ENCODE measurements around the gene PRMT5. TPM values are rescaled to one million over a fixed set of nuclear protein-coding genes. Genes with fewer than 3 reads are reported as not detected.

PRMT5 gene
- total RNA-seq, 2 experiments from 2014 or later = 169 to 190 TPM

DNA sequence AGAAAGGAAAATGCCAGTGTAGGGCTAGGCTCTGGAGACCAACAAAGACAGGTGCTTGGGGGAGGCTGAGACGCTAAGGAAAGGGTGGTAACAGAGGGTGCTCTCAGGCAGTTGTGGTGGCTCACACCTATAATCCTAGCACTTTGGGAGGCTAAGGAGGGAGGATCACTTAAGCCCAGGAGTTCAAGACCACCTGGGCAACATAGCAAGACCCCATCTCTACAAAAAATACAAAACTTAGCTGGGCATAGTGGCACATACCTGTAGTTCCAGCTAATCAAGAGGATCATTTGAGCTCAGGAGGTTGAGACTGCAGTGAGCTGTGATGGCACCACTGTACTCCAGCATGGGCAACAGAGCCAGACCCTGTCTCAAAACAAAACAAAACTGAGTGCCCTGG lies 33.8 kb downstream of the PRMT5 start:
- Mint-ChIP-seq H3K36me3 (no peaks in the 10 kb centered on the region), H3K4me3 (no peak overlapping the region), H3K27ac (no peak overlapping the region), H3K9me3 (no peaks in the 10 kb centered on the region), H3K4me1 (peaks cover 4% of the 10 kb centered on the region), H3K27me3 (no peaks in the 10 kb centered on the region)
- no peak for DNase-seq

GRCh38 chr14:22893706-22894105 lies 35.5 kb downstream of the PRMT5 start:
- Mint-ChIP-seq H3K27me3 (no peaks in the 10 kb centered on the region), H3K36me3 (no peaks in the 10 kb centered on the region), H3K4me3 (no peak overlapping the region), H3K27ac (no peak overlapping the region), H3K9me3 (no peaks in the 10 kb centered on the region), H3K4me1 (peaks cover 4% of the 10 kb centered on the region)
- DNase-seq = no peak

DNA sequence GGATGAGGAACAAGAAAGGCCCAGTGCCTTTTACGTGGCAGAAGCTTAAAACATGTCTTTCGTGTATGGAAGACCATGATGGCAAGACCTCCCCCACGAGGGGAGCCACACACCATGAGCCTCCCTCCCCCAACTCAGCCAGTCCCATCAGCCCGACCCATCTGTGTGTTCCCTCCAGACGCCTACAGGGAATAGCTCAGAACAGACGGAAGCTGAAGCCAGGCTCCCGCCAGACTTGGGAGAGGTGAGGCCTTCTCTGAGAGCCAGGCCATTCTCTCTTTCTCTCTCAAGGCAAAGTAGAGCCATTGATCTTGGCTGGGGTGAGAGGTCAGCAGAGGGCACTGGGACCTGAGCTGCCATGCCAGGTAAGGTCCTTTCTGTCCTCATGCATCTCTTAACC lies 36.7 kb downstream of the PRMT5 start:
- H3K27me3 Mint-ChIP-seq = no peaks in the 10 kb centered on the region
- no peak for DNase-seq
- no peak overlapping the region for H3K4me3 Mint-ChIP-seq
- H3K27ac Mint-ChIP-seq = no peak overlapping the region
- H3K4me1 Mint-ChIP-seq = peaks cover 10% of the 10 kb centered on the region
- H3K9me3 Mint-ChIP-seq = no peaks in the 10 kb centered on the region
- H3K36me3 Mint-ChIP-seq = no peaks in the 10 kb centered on the region

- Mint-ChIP-seq H3K27ac (no peak overlapping the region), H3K4me3 (no peak overlapping the region), H3K9me3 (no peaks in the 10 kb centered on the region), H3K4me1 (peaks cover 22% of the 10 kb centered on the region), H3K36me3 (no peaks in the 10 kb centered on the region), H3K27me3 (no peaks in the 10 kb centered on the region)
- no peak for DNase-seq
Measured at GRCh38 chr14:22890416-22890815, 38.8 kb downstream of the PRMT5 start.

GRCh38 chr14:22888662-22889061 lies 40.5 kb downstream of the PRMT5 start:
- H3K36me3 Mint-ChIP-seq = no peaks in the 10 kb centered on the region
- DNase-seq = no peak
- peaks cover 30% of the 10 kb centered on the region for H3K4me1 Mint-ChIP-seq
- H3K27me3 Mint-ChIP-seq = no peaks in the 10 kb centered on the region
- no peaks in the 10 kb centered on the region for H3K9me3 Mint-ChIP-seq
- H3K27ac Mint-ChIP-seq = no peak overlapping the region
- H3K4me3 Mint-ChIP-seq = no peak overlapping the region

DNA sequence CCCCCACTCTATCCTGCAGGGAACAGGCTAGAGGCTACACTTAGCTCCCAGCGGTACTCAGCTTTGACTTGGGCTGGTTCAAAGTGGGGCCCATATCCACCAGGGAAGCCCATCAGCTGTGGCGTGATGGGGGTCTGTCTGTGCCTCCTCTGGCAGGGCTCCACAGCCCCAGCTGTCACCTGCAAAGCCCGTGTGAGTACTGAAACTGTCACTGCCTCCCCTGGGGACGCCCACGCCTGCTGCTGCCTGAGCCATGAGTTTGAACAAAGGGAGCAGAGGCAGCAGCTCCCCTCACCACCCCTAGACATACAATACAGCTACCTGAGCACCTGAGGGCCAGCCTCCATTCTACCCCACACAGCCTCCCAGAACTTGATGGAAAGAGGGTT lies 41.2 kb downstream of the PRMT5 start:
- DNase-seq = peak; percentile 64
- H3K4me3 Mint-ChIP-seq = peak overlapping the region; percentile 80
- peaks cover 35% of the 10 kb centered on the region for H3K4me1 Mint-ChIP-seq
- H3K27ac Mint-ChIP-seq = peak overlapping the region; percentile 50
- no peaks in the 10 kb centered on the region for H3K27me3 Mint-ChIP-seq
- no peaks in the 10 kb centered on the region for H3K9me3 Mint-ChIP-seq
- H3K36me3 Mint-ChIP-seq = no peaks in the 10 kb centered on the region

- H3K36me3 Mint-ChIP-seq = no peaks in the 10 kb centered on the region
- H3K27ac Mint-ChIP-seq = peak overlapping the region; percentile 80
- H3K27me3 Mint-ChIP-seq = no peaks in the 10 kb centered on the region
- no peaks in the 10 kb centered on the region for H3K9me3 Mint-ChIP-seq
- peak; percentile 18 for DNase-seq
- peaks cover 37% of the 10 kb centered on the region for H3K4me1 Mint-ChIP-seq
- H3K4me3 Mint-ChIP-seq = peak overlapping the region; percentile 80
Measured at GRCh38 chr14:22887260-22887989, 41.8 kb downstream of the PRMT5 start.

DNA sequence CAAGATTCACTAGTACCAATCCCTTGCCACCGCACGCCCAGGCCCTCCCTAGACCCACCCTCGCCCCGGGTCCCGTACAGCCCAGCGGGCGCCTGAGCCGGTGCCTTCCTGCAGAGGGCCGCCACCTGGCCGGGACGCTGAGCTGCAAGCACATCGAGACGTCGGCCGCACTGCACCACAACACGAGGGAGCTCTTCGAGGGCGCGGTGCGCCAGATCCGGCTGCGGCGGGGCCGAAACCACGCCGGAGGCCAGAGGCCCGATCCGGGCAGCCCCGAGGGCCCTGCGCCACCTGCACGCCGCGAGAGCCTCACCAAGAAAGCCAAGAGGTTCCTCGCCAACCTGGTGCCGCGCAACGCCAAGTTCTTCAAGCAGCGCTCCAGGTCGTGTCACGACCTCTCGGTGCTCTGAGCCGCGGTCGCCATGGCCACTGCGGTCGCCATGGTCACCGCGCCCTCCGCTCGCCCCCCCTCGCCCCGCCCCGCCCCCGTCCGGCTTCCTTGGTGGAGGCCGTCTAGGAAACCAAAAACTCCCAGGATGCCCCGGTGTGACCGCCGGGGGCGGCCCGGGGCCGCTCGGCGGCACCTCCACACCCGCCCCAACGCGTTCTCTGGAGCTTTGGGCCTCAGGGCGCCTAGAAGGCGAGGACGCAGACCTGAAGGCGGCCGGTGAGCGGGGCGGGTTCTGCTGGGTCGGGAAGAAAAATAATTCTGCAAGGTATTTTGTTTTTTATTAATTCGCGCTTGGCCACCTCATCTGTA lies 42.5 kb downstream of the PRMT5 start:
- H3K4me3 Mint-ChIP-seq = peak overlapping the region; percentile 80
- H3K27ac Mint-ChIP-seq = peak overlapping the region; percentile 80
- no peaks in the 10 kb centered on the region for H3K9me3 Mint-ChIP-seq
- H3K36me3 Mint-ChIP-seq = no peaks in the 10 kb centered on the region
- H3K4me1 Mint-ChIP-seq = peaks cover 42% of the 10 kb centered on the region
- peak; percentile 76 for DNase-seq
- no peaks in the 10 kb centered on the region for H3K27me3 Mint-ChIP-seq

DNA sequence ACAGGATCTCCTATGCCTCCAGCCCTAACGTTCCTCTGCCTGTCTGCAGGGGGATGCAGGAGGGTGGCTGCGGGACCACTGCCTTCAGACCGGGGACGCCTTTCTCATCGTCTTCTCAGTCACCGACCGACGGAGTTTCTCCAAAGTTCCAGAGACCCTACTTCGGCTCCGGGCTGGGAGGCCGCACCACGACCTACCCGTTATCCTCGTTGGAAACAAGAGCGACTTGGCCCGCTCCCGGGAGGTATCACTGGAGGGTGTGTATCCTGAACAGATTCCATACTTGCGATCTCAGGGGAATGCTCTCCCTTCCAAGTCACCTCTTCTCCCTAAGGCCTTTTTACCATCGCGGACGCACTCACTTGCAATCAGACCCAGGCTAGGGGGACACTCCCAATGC lies 43.2 kb downstream of the PRMT5 start:
- Mint-ChIP-seq H3K4me3 (peak overlapping the region; percentile 14), H3K27ac (no peak overlapping the region), H3K36me3 (no peaks in the 10 kb centered on the region), H3K27me3 (no peaks in the 10 kb centered on the region), H3K4me1 (peaks cover 43% of the 10 kb centered on the region), H3K9me3 (no peaks in the 10 kb centered on the region)
- DNase-seq = no peak

DNA sequence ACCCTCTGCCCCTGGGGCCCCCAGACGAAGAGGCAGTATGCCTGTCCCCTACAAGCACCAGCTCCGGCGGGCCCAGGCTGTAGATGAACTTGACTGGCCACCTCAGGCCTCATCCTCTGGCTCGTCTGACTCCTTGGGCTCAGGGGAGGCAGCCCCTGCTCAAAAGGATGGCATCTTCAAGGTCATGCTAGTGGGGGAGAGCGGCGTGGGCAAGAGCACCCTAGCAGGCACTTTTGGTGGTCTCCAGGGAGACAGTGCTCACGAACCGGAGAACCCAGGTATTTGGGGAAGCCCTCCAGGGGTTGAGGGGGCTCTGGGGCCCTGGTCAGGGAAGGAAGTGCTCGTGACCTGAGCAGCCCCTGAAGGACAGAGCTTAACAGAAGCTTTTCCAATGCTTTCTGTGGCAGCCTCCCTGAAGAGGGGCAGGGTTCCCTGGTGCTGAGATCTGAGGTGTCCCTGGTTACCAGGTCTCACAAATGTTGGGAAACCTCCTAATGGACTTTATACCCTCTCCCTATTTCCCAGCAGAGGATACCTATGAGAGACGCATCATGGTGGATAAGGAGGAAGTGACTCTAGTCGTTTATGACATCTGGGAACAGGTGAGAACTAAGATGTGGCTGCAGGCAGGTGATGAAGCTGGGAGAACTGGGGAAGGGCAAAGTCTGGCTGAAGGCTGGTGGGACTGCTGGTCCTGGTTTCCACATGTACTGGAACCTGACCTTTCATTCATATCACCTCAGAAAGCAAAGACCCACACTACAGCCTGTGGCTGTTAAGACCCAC lies 44.2 kb downstream of the PRMT5 start:
- Mint-ChIP-seq H3K4me1 (peaks cover 43% of the 10 kb centered on the region), H3K27me3 (no peaks in the 10 kb centered on the region), H3K27ac (no peak overlapping the region), H3K9me3 (no peaks in the 10 kb centered on the region), H3K36me3 (no peaks in the 10 kb centered on the region), H3K4me3 (no peak overlapping the region)
- no peak for DNase-seq

DNA sequence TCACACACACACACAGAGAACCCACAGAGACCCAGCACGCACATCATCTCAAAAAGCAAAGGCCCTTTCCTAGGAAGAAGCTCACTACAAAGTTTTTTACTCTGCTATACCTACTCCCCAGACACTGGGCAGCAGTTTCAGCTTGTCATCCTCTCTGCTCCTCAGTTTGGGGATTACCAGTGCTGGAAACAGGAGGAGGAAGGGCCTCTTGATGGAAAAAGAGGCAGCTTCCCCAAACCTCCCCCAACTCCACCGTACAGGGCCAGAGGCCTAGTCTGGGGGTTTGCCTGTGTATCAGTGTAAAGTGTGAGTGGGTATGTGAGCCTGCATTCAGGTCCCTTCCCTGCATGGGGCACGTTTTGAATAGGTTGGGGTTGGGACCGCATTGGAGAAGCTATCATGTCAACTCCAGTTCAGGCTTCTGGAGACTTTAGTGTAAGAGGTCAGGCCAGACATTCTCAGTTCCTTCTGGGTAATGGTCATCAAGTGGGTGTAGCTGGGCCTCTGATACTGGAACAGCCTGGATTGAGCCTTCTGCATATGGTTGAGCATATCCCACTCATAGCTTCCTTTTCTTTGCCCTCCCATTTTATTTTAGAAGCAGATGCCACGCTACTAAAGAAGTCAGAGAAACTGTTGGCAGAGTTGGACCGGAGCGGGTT lies 45.0 kb downstream of the PRMT5 start:
- no peaks in the 10 kb centered on the region for H3K36me3 Mint-ChIP-seq
- no peak overlapping the region for H3K4me3 Mint-ChIP-seq

GRCh38 chr14:22883173-22883976 lies 45.8 kb downstream of the PRMT5 start, which contains the start of gene REM2:
Gene REM2, plus strand, starts transcription at chr14:22883222. Its CDS starts 66 bp downstream, at chr14:22883288.
- no peaks in the 10 kb centered on the region for H3K36me3 Mint-ChIP-seq
- DNase-seq = no peak
- no peaks in the 10 kb centered on the region for H3K9me3 Mint-ChIP-seq
- H3K27me3 Mint-ChIP-seq = no peaks in the 10 kb centered on the region
- no peak within 1 kb of the TSS for H3K4me3 Mint-ChIP-seq
- H3K4me1 Mint-ChIP-seq = peaks cover 41% of the 10 kb centered on the region
- peak within 1 kb of the TSS; percentile 39 for H3K27ac Mint-ChIP-seq

More for the DNA sequence above, 45.0 kb downstream of the PRMT5 start:
- Mint-ChIP-seq H3K4me1 (peaks cover 43% of the 10 kb centered on the region), H3K27ac (no peak overlapping the region), H3K9me3 (no peaks in the 10 kb centered on the region), H3K27me3 (no peaks in the 10 kb centered on the region)
- DNase-seq = no peak

DNA sequence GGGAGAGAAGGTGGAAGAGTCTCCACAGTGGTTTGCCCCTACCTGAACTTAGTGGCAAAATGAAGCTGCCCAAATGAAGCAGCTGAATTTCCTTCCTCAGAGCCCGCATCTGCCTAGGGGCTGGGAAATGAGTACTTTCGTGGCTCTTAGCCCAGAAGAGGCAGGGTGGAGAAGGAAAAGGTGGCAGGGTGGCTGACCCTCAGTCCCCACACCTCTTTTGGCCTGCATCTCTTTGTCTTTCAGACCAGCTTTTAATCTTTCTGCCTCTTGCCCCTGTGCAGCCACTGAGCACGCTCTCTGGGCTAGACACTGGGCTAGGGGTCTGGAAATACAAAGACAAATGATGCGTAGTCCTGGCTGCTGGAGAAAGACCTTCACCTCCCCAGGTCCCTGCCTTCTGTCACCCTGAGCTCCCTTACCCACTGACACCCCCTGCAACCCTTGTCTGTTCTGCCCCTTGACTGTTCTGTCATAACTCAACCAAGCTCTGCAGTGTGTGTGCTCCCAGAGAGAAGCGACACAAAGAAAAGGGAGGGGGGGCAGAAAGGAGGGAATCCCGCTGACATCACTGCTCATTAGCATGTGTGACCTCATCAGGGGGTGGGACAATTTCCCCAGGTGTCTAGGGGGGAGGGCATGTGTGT lies 46.5 kb downstream of the PRMT5 start:
- Mint-ChIP-seq H3K4me3 (no peak overlapping the region), H3K36me3 (no peaks in the 10 kb centered on the region), H3K4me1 (peaks cover 34% of the 10 kb centered on the region), H3K27ac (no peak overlapping the region), H3K27me3 (no peaks in the 10 kb centered on the region), H3K9me3 (no peaks in the 10 kb centered on the region)
- no peak for DNase-seq

GRCh38 chr14:22882064-22882463 lies 47.1 kb downstream of the PRMT5 start:
- H3K27me3 Mint-ChIP-seq = no peaks in the 10 kb centered on the region
- peaks cover 28% of the 10 kb centered on the region for H3K4me1 Mint-ChIP-seq
- no peak for DNase-seq
- no peak overlapping the region for H3K27ac Mint-ChIP-seq
- no peak overlapping the region for H3K4me3 Mint-ChIP-seq
- no peaks in the 10 kb centered on the region for H3K36me3 Mint-ChIP-seq
- H3K9me3 Mint-ChIP-seq = no peaks in the 10 kb centered on the region
